Ramos (cell line): ENCODE results near the gene C17orf114.

Source experiments
- in situ Hi-C: fragments of 300-500 bp; cut with MboI; formaldehyde crosslinking; loops from one replicate; pipeline ENCODE4 v1.14.3; 2022; ENCODE audit warnings: low sequenced_read_pairs; ENCODE audit not compliant: unreplicated experiment

Gene C17orf114

GRCh38 chr17:4827399-4827798 lies 25.3 kb upstream of the C17orf114 start:
- in situ Hi-C loops, result no loop called here

- in situ Hi-C loops, result no loop called here
Observed at GRCh38 chr17:4823373-4824089, 21.4 kb upstream of the C17orf114 start.

- in situ Hi-C loops, result no loop called here
Observed at GRCh38 chr17:4822835-4823234, 20.7 kb upstream of the C17orf114 start.

- in situ Hi-C loops, result no loop called here
Observed at GRCh38 chr17:4818276-4818675, 16.1 kb upstream of the C17orf114 start.

GRCh38 chr17:4816826-4817225 lies 14.7 kb upstream of the C17orf114 start:
- in situ Hi-C loops, result no loop called here

GRCh38 chr17:4815043-4815675 lies 13.0 kb upstream of the C17orf114 start:
- in situ Hi-C loops, result no loop called here

GRCh38 chr17:4812690-4813089 lies 10.6 kb upstream of the C17orf114 start:
- in situ Hi-C loops, result no loop called here

- in situ Hi-C loops, result no loop called here
Observed at GRCh38 chr17:4811471-4811870, 9.3 kb upstream of the C17orf114 start.

- in situ Hi-C loops, result no loop called here
Observed at GRCh38 chr17:4810696-4811290, 8.7 kb upstream of the C17orf114 start.

- in situ Hi-C loops, result no loop called here
Observed at GRCh38 chr17:4808378-4808767, 6.2 kb upstream of the C17orf114 start.

- in situ Hi-C loops, result no loop called here
Observed at GRCh38 chr17:4807605-4808377, 5.7 kb upstream of the C17orf114 start.

- in situ Hi-C loops, result no loop called here
Observed at GRCh38 chr17:4806777-4807604, 4.9 kb upstream of the C17orf114 start, which contains the start of gene PLD2. Gene PLD2 (plus strand): TSS chr17:4807152. CDS start chr17:4807773, 621 bp downstream.

GRCh38 chr17:4806456-4806776 lies 4.3 kb upstream of the C17orf114 start:
- in situ Hi-C loops, result no loop called here

- in situ Hi-C loops, result no loop called here
Observed at GRCh38 chr17:4800462-4801196, 1.5 kb downstream of the C17orf114 start.

- in situ Hi-C loops, result no loop called here
Observed at GRCh38 chr17:4796552-4796920, 5.6 kb downstream of the C17orf114 start.

- in situ Hi-C loops, result no loop called here
Observed at GRCh38 chr17:4795168-4795567, 7.0 kb downstream of the C17orf114 start.

GRCh38 chr17:4790705-4791088 lies 11.4 kb downstream of the C17orf114 start:
- in situ Hi-C loops, result no loop called here

- in situ Hi-C loops, result no loop called here
Observed at GRCh38 chr17:4789951-4790704, 12.0 kb downstream of the C17orf114 start.

GRCh38 chr17:4789701-4789950 lies 12.5 kb downstream of the C17orf114 start:
- in situ Hi-C loops, result no loop called here
